ENCODE data around the gene PMEPA1. TPM values are rescaled to one million over a fixed set of nuclear protein-coding genes. Genes with fewer than 3 reads are reported as not detected.

The PMEPA1 gene
- total and polyA plus RNA-seq, 2 donors (not counting 3 experiments of a cell fraction or from before 2014, with no cell fraction given) = 31.6 to 33.2 TPM

DNA sequence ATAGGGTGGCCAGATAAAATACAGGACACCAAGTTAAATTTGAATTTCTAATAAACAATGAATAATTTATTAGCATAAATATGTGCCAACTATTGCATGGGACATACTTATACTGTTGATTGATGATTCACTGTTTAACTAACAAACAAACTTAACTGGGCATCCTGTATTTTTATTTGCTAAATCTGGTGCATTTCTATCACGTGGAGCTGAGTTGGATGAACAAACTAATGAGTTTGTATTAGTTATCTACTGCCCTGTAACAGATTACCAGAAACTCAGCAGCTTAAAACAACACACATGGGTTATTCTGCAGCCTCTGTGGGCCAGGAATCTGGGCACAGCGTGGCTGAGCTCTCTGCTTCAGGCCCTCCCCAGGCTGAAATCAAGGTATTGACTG lies 28.2 kb upstream of the PMEPA1 start:
- CTCF ChIA-PET = interaction anchor here (1.1 kb wide), 1 partner anchor 350 kb away, joined by 3 read pairs; no protein-coding TSS in a partner anchor
- DNase-seq (ENCODE audit: low read depth, low spot score) (no peak), FAIRE-seq (peak; percentile 55)
- dilution Hi-C loops (cut with MboI; ENCODE audit: extremely low pct_ligation_motif_present, low sequenced_read_pairs) = no loop called here
- peaks cover 3 to 15% of the 10 kb centered on the region in 2 experiments for H3K27me3 ChIP-seq (ENCODE audit: control insufficient read depth in 2 of 2, insufficient read depth in 2 of 2, low read length in 2 of 2)
- POLR2A ChIA-PET = no interaction called here
- no peak overlapping the region for H3K27ac ChIP-seq (ENCODE audit: insufficient read depth, low read depth, low read length)
- H3K9me3 ChIP-seq (replicated peaks; ENCODE audit: control insufficient read depth, insufficient read depth, low read length) = no peaks in the 10 kb centered on the region
- no peaks in the 10 kb centered on the region for H3K9me1 ChIP-seq (replicated peaks; ENCODE audit: control insufficient read depth, extremely low read depth, insufficient read depth, low read length)
- H3K4me2 ChIP-seq (ENCODE audit: insufficient read depth, low read length) = no peak overlapping the region
- no peak overlapping the region for H3K9ac ChIP-seq (replicated peaks; ENCODE audit: extremely low read depth, insufficient read depth, low read length)
- H3K36me3 ChIP-seq (ENCODE audit: control insufficient read depth in 2 of 2, extremely low read depth in 1 of 2, insufficient read depth in 2 of 2, low read length in 2 of 2) = no peaks in the 10 kb centered on the region
- no peak overlapping the region for H2AFZ ChIP-seq (ENCODE audit: low read depth, low read length)
- no peak overlapping the region for H3K4me3 ChIP-seq (replicated peaks in 1 of 3; ENCODE audit: insufficient read depth in 1 of 3, low read depth in 1 of 3, low read length in 3 of 3)
- no peaks in the 10 kb centered on the region for H3K4me1 ChIP-seq (ENCODE audit: control insufficient read depth, extremely low read depth, insufficient read depth, low read length)
- no peaks in the 10 kb centered on the region for H3K79me2 ChIP-seq (ENCODE audit: control insufficient read depth, insufficient read depth, low read length)
- H4K20me1 ChIP-seq (replicated peaks; ENCODE audit: control insufficient read depth, extremely low read depth, insufficient read depth, low read length) = no peaks in the 10 kb centered on the region
- TF ChIP-seq EZH2 (IDR thresholded peaks at IDR 0.05; ENCODE audit: borderline replicate concordance, low read depth, low read length, severe bottlenecking) = no peak
- TF ChIP-seq, protein P1, sequence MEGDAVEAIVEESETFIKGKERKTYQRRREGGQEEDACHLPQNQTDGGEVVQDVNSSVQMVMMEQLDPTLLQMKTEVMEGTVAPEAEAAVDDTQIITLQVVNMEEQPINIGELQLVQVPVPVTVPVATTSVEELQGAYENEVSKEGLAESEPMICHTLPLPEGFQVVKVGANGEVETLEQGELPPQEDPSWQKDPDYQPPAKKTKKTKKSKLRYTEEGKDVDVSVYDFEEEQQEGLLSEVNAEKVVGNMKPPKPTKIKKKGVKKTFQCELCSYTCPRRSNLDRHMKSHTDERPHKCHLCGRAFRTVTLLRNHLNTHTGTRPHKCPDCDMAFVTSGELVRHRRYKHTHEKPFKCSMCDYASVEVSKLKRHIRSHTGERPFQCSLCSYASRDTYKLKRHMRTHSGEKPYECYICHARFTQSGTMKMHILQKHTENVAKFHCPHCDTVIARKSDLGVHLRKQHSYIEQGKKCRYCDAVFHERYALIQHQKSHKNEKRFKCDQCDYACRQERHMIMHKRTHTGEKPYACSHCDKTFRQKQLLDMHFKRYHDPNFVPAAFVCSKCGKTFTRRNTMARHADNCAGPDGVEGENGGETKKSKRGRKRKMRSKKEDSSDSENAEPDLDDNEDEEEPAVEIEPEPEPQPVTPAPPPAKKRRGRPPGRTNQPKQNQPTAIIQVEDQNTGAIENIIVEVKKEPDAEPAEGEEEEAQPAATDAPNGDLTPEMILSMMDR (IDR thresholded peaks at IDR 0.05; ENCODE audit: extremely low read depth in 1 of 2, insufficient read depth in 1 of 2, low read depth in 1 of 2, low read length in 2 of 2) = no peak
- TF ChIP-seq FOS (IDR thresholded peaks at IDR 0.05; ENCODE audit: borderline replicate concordance, insufficient read depth, low read length) = no peak
- no peak for TF ChIP-seq GATA2 (IDR thresholded peaks at IDR 0.05; ENCODE audit: insufficient read depth, insufficient read length, low read depth, low read length)
- no peak for TF ChIP-seq JUN (IDR thresholded peaks at IDR 0.05; ENCODE audit: borderline replicate concordance, insufficient read depth, insufficient read length, low read depth)
- TF ChIP-seq, protein P2, sequence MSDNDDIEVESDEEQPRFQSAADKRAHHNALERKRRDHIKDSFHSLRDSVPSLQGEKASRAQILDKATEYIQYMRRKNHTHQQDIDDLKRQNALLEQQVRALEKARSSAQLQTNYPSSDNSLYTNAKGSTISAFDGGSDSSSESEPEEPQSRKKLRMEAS (IDR thresholded peaks at IDR 0.05; ENCODE audit: insufficient read depth, insufficient read length) = no peak
- no peak for TF ChIP-seq POLR2A (IDR thresholded peaks at IDR 0.05; ENCODE audit: low read depth, low read length)
- TF ChIP-seq POLR2AphosphoS5 (IDR thresholded peaks at IDR 0.05; ENCODE audit: insufficient read depth, low read depth, low read length) = no peak
- TF ChIP-seq MYC (IDR thresholded peaks at IDR 0.05; ENCODE audit: low read depth, low read length) = no peak
- BruUV-seq (replicated peaks) = no TSS peak
- intact Hi-C loops (cut with micrococcal nuclease) = no loop called here

Data from endothelial cell of umbilical vein (primary cell).